ENCODE results near the gene PGRMC1.

Gene PGRMC1

GRCh38 chrX:119235872-119236622 is at the start of gene PGRMC1:
TSS of gene PGRMC1 (plus strand) at chrX:119236285. CDS start at chrX:119236364, 79 bp downstream.
- TF ChIP-seq CTCF (IDR thresholded peaks at IDR 0.05), result no peak
- Histone ChIP-seq H3K27me3 (peaks cover 33% of the 10 kb centered on the region), H3K27ac (peak within 1 kb of the TSS; percentile 52), H3K4me3 (ENCODE audit: low read depth in 1 of 2, low read length in 1 of 2) (peak within 1 kb of the TSS; percentile 67 to 72), H3K4me1 (ENCODE audit: control insufficient read depth in 1 of 2, insufficient read depth in 1 of 2, low read depth in 1 of 2, low read length in 1 of 2) (peaks cover 0 to 8% of the 10 kb centered on the region in 2 experiments), H3K36me3 (no peaks in the 10 kb centered on the region), H3K9me3 (no peaks in the 10 kb centered on the region)

GRCh38 chrX:119186763-119187162 is 49.3 kb upstream of the PGRMC1 start:
- H3K4me1 ChIP-seq (ENCODE audit: control insufficient read depth in 1 of 2, insufficient read depth in 1 of 2, low read depth in 1 of 2, low read length in 1 of 2), result no peaks in the 10 kb centered on the region
- H3K9me3 ChIP-seq, result no peaks in the 10 kb centered on the region
- H3K27ac ChIP-seq, result no peak overlapping the region
- no peak overlapping the region for H3K4me3 ChIP-seq (ENCODE audit: low read depth in 1 of 2, low read length in 1 of 2)
- H3K36me3 ChIP-seq, result no peaks in the 10 kb centered on the region
- no peaks in the 10 kb centered on the region for H3K27me3 ChIP-seq
- no peak for TF ChIP-seq CTCF (IDR thresholded peaks at IDR 0.05)

GRCh38 chrX:119187298-119187697 is 48.8 kb upstream of the PGRMC1 start:
- Histone ChIP-seq H3K27me3 (no peaks in the 10 kb centered on the region), H3K27ac (no peak overlapping the region), H3K9me3 (no peaks in the 10 kb centered on the region), H3K36me3 (no peaks in the 10 kb centered on the region), H3K4me3 (ENCODE audit: low read depth in 1 of 2, low read length in 1 of 2) (no peak overlapping the region), H3K4me1 (ENCODE audit: control insufficient read depth in 1 of 2, insufficient read depth in 1 of 2, low read depth in 1 of 2, low read length in 1 of 2) (no peaks in the 10 kb centered on the region)
- no peak for TF ChIP-seq CTCF (IDR thresholded peaks at IDR 0.05)

DNA sequence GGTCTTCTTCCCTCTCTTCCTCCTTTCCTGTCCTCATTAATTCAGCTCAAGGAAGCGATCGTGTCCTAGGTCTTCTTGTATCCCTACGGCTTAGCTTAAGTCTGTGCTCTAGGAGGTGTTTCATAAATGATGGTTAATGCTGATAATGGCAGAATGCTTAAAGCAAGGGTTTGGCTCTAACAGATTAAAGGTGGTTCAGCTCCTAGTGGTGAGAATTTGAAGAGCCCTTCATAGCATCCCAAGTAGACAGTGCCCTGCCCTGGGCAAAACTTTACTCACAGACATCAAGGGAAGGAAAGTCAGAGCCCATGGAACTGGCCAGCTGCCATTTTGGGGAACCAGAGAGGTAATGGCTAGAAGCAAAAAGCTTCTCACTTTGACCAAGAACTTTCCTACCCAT is 47.0 kb upstream of the PGRMC1 start:
- no peak for TF ChIP-seq CTCF (IDR thresholded peaks at IDR 0.05)
- no peaks in the 10 kb centered on the region for H3K4me1 ChIP-seq (ENCODE audit: control insufficient read depth in 1 of 2, insufficient read depth in 1 of 2, low read depth in 1 of 2, low read length in 1 of 2)
- no peaks in the 10 kb centered on the region for H3K9me3 ChIP-seq
- H3K36me3 ChIP-seq, result no peaks in the 10 kb centered on the region
- H3K4me3 ChIP-seq (ENCODE audit: low read depth in 1 of 2, low read length in 1 of 2), result no peak overlapping the region
- H3K27me3 ChIP-seq, result no peaks in the 10 kb centered on the region
- no peak overlapping the region for H3K27ac ChIP-seq

- no peaks in the 10 kb centered on the region for H3K4me1 ChIP-seq (ENCODE audit: control insufficient read depth in 1 of 2, insufficient read depth in 1 of 2, low read depth in 1 of 2, low read length in 1 of 2)
- H3K27me3 ChIP-seq, result no peaks in the 10 kb centered on the region
- H3K4me3 ChIP-seq (ENCODE audit: low read depth in 1 of 2, low read length in 1 of 2), result no peak overlapping the region
- TF ChIP-seq CTCF (IDR thresholded peaks at IDR 0.05), result no peak
- H3K9me3 ChIP-seq, result no peaks in the 10 kb centered on the region
- no peak overlapping the region for H3K27ac ChIP-seq
- H3K36me3 ChIP-seq, result no peaks in the 10 kb centered on the region
Measured at GRCh38 chrX:119189595-119189994, 46.5 kb upstream of the PGRMC1 start.
